ENCODE measurements around the gene PDE4D.

PDE4D gene

GRCh38 chr5:59168067-59168466 lies 725.5 kb downstream of the PDE4D start:
- Histone ChIP-seq H3K27me3 (no peaks in the 10 kb centered on the region), H3K36me3 (no peaks in the 10 kb centered on the region), H3K4me1 (peaks cover 0 to 38% (median 6%) of the 10 kb centered on the region in 4 donors), H3K9me3 (no peaks in the 10 kb centered on the region), H3K27ac (peak overlapping the region in 1 of 2 donors; percentile 4), H3K4me3 (no peak overlapping the region)
- intact Hi-C loops (cut with DNase I; ENCODE audit: low total_unique reads), result loop anchor here (10.0 kb wide), 1 partner anchor 133 kb away; no protein-coding TSS in a partner anchor
- TF ChIP-seq CTCF (IDR thresholded peaks at IDR 0.05), result no peak
- no peak for DNase-seq

- H3K27me3 ChIP-seq, result no peaks in the 10 kb centered on the region
- no peak for TF ChIP-seq CTCF (IDR thresholded peaks at IDR 0.05)
- intact Hi-C loops (cut with DNase I; ENCODE audit: low total_unique reads), result loop anchor here (10.0 kb wide), 1 partner anchor 129 kb away; no protein-coding TSS in a partner anchor
Measured at GRCh38 chr5:59164041-59164830, 729.3 kb downstream of the PDE4D start.

GRCh38 chr5:59161221-59162105 lies 732.1 kb downstream of the PDE4D start:
- no peak overlapping the region for H3K4me3 ChIP-seq
- TF ChIP-seq CTCF (IDR thresholded peaks at IDR 0.05), result no peak

More at GRCh38 chr5:59164041-59164830, 729.3 kb downstream of the PDE4D start:
- DNase-seq, result no peak
- Histone ChIP-seq H3K4me1 (peaks cover 0 to 40% (median 7%) of the 10 kb centered on the region in 4 donors), H3K4me3 (no peak overlapping the region), H3K9me3 (no peaks in the 10 kb centered on the region), H3K36me3 (no peaks in the 10 kb centered on the region), H3K27ac (no peak overlapping the region)

GRCh38 chr5:59158637-59159391 lies 734.7 kb downstream of the PDE4D start:
- intact Hi-C loops (cut with DNase I; ENCODE audit: low total_unique reads), result no loop called here
- Histone ChIP-seq H3K27me3 (no peaks in the 10 kb centered on the region), H3K27ac (peak overlapping the region; percentile 55 to 68), H3K4me3 (no peak overlapping the region), H3K4me1 (peaks cover 0 to 31% (median 7%) of the 10 kb centered on the region in 4 donors), H3K36me3 (no peaks in the 10 kb centered on the region), H3K9me3 (no peaks in the 10 kb centered on the region)
- DNase-seq, result no peak
- no peak for TF ChIP-seq CTCF (IDR thresholded peaks at IDR 0.05)

More at GRCh38 chr5:59161221-59162105, 732.1 kb downstream of the PDE4D start:
- no peak overlapping the region for H3K27ac ChIP-seq
- H3K9me3 ChIP-seq, result no peaks in the 10 kb centered on the region
- H3K4me1 ChIP-seq, result peaks cover 0 to 39% (median 12%) of the 10 kb centered on the region in 4 donors
- H3K27me3 ChIP-seq, result no peaks in the 10 kb centered on the region
- no peak for DNase-seq
- intact Hi-C loops (cut with DNase I; ENCODE audit: low total_unique reads), result loop anchor here (10.0 kb wide), 1 partner anchor 127 kb away; no protein-coding TSS in a partner anchor
- no peaks in the 10 kb centered on the region for H3K36me3 ChIP-seq

- H3K27ac ChIP-seq, result peak overlapping the region; percentile 68 to 72
- no peaks in the 10 kb centered on the region for H3K27me3 ChIP-seq
- H3K36me3 ChIP-seq, result no peaks in the 10 kb centered on the region
- H3K9me3 ChIP-seq, result no peaks in the 10 kb centered on the region
- H3K4me3 ChIP-seq, result no peak overlapping the region
- peaks cover 0 to 26% (median 7%) of the 10 kb centered on the region in 4 donors for H3K4me1 ChIP-seq
- no peak for DNase-seq
- no peak for TF ChIP-seq CTCF (IDR thresholded peaks at IDR 0.05)
- intact Hi-C loops (cut with DNase I; ENCODE audit: low total_unique reads), result no loop called here
Measured at GRCh38 chr5:59158165-59158564, 735.4 kb downstream of the PDE4D start.

All from tibial artery (tissue), 4 donors.